ENCODE data around the gene UBE2R2.
"Not testable (repeated sequence)": the region's sequence is repeated elsewhere in the genome, so short reads cannot be mapped to it uniquely, and the experiment has no call there.

- TF ChIP-seq KDM1A (IDR thresholded peaks at IDR 0.05; ENCODE audit: borderline replicate concordance, low read length); CTCF (IDR thresholded peaks at IDR 0.05; ENCODE audit: control extremely low read depth in 1 of 3, insufficient read depth in 1 of 3, low read depth in 1 of 3, low read length in 3 of 3); GABPA (IDR thresholded peaks at IDR 0.05; ENCODE audit: borderline replicate concordance, insufficient read depth, low read length); POLR2A (IDR thresholded peaks at IDR 0.05; ENCODE audit: control extremely low read depth in 1 of 2, low read depth in 2 of 2, low read length in 2 of 2); CBX5 (IDR thresholded peaks at IDR 0.05; ENCODE audit: low read depth, low read length); GTF2F1 (IDR thresholded peaks at IDR 0.05; ENCODE audit: borderline replicate concordance, low read depth, low read length); MAX (IDR thresholded peaks at IDR 0.05); TAF1 (IDR thresholded peaks at IDR 0.05; ENCODE audit: low read depth, low read length); BCL11A (IDR thresholded peaks at IDR 0.05; ENCODE audit: low read depth in 2 of 2, low read length in 2 of 2); MAFK (IDR thresholded peaks at IDR 0.05; ENCODE audit: low read depth, low read length); CHD1 (IDR thresholded peaks at IDR 0.05; ENCODE audit: low read depth, low read length); TEAD4 (IDR thresholded peaks at IDR 0.05; ENCODE audit: low read depth, low read length): not testable (repeated sequence)
These were observed 19.3 kb downstream of the UBE2R2 start for GRCh38 chr9:33836261-33836660.
